GM19035 (cell line): ENCODE data around the gene SMOC2.
"Not testable (repeated sequence)": the region's sequence is repeated elsewhere in the genome, so short reads cannot be mapped to it uniquely, and the experiment has no call there.

Experiments used
- ATAC-seq: cut with Tn5 transposase; IDR thresholded peaks from one replicate; pipeline ENCODE4 v1.9.1; 2021; ENCODE audit not compliant: unreplicated experiment

The SMOC2 gene

DNA sequence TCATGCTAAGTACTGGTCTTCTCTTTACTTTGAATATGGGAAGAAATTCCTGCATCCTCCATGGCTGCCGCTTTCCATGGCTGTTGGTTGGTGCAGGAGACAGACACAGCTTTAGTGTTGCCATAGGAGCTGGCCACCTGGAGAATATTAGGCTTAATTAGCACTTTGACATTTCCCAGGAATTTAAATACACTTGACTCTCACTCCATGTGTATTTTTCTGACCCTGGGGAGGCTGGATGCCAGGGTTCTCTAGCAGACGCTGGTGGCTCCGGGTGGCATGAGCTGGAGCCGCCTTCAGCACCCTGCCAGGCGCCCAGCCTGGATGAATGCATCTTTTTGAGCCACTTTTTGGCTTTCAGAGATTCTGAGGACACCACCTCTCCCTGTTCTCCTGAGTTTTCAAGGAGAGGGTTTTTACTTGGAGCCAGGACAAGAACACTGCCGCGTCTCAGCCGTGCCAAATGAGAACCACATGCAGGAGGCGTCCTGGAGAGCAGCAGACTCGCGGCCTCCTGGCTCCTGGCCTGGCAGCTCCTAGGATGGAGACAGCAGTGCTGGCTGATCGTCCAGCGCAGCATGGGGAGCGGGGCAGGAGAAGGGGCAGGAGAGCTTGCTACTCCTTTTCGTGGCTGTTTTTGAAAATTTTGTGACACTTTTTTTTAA is 258.8 kb downstream of the SMOC2 start:
- no peak for ATAC-seq

DNA sequence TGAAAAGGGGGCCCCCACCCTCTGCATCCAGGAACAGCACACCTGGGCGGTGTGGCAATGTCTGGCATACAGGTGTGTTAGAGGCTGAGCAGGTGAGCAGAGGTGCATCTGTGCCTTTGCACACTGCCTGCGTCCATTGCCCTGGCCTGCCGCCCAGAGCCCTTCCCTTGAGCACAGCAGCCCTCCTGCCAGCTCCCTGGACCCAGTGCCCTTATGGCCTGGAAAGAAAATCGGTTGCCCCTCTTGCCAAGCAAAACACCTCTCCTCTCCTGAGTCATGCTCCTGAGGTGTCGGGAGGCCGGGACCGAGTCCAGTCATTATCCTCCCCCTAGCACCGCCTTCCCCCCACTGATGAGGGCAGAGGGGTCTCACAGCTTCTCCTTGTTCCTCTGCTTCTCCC is 259.9 kb downstream of the SMOC2 start:
- ATAC-seq = no peak

DNA sequence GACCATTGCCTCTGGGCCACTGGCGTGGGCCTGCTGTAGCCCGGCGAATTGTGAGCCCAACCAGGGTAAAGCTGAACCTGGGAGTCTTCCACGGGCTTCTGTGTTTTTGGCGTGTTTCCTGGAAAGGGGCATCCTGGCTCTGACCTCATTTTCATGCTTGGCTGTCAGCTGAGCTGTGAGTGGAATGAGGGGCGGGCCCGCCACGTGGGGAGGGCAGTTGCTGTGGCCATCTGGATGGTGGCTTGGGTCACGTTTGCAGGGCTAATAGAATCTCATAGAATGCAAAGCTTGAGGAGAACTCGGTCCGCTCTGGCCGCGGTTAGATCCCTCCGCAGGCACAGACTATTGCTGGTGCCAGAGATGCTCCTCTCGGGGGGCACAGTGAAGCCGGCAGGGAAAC is 263.0 kb downstream of the SMOC2 start:
- ATAC-seq = no peak

GRCh38 chr6:168704678-168705077 is 263.7 kb downstream of the SMOC2 start:
- no peak for ATAC-seq

- not testable (repeated sequence) for ATAC-seq
These were observed 264.3 kb downstream of the SMOC2 start for GRCh38 chr6:168705271-168705670.

- ATAC-seq = no peak
These were observed 265.6 kb downstream of the SMOC2 start for GRCh38 chr6:168706471-168707177.

GRCh38 chr6:168708526-168708925 is 267.5 kb downstream of the SMOC2 start:
- no peak for ATAC-seq

GRCh38 chr6:168708984-168709383 is 268.0 kb downstream of the SMOC2 start:
- ATAC-seq = no peak

GRCh38 chr6:168709390-168709789 is 268.4 kb downstream of the SMOC2 start:
- no peak for ATAC-seq

DNA sequence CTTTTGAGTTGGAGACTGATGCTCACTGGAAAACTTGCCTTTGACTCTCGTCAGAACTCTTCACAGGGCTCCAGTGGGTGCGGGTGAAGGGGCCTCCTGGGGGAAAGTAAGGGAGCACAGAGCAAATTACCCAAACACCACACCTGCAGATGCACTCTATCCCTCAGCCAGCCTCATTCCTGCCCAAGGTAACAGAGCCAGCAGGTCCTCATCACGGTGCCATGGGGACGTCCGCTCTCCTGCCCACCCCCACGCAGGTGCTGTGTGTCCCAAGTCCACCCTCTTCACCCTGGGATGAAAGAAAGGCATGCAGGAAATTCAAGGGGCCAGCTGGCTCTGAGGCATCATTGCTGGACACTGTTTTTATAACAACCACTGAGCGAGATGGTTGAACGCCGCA is 269.0 kb downstream of the SMOC2 start:
- no peak for ATAC-seq

- ATAC-seq = no peak
These were observed 270.2 kb downstream of the SMOC2 start for GRCh38 chr6:168711049-168711640.

GRCh38 chr6:168711666-168712300 is 270.8 kb downstream of the SMOC2 start:
- ATAC-seq = no peak

DNA sequence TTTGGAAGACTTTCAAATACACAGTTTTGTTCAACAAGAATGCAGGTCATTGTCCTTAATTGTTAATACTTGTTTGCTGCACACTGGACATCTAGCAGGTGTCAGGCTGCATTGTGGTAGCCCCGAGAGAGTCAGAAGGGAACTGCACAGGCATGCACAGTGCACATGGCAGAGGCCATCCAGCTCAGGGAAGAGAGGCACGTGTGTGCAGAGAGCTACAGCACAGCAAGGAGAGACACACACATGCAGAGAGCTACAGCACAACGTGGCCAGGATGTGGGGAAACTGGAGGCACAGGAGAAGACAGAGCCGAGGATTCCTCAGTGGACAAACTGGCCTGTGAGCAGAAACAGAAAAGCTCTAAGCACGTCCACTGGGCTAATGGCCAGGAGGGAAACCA is 272.0 kb downstream of the SMOC2 start:
- no peak for ATAC-seq

DNA sequence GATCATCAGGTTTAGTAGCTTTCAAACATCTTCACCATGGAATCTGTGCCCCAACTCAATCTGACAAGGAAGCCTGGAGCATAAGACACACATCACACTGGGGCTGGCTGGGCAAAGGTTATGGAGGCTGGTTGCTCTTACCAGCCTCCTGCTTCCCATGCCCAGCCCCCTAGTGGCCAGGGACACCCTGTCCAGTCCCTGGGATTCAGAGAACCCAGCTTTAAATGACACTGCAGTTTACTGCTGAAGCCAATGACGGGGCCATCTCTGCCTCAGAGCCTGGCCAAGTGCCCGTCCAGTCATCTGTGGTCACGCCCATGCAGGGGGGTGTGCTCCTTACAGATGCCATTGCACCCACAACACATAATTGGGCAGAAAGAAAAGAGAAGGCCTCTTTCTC is 272.9 kb downstream of the SMOC2 start:
- ATAC-seq = no peak

GRCh38 chr6:168714547-168715260 is 273.7 kb downstream of the SMOC2 start:
- no peak for ATAC-seq

DNA sequence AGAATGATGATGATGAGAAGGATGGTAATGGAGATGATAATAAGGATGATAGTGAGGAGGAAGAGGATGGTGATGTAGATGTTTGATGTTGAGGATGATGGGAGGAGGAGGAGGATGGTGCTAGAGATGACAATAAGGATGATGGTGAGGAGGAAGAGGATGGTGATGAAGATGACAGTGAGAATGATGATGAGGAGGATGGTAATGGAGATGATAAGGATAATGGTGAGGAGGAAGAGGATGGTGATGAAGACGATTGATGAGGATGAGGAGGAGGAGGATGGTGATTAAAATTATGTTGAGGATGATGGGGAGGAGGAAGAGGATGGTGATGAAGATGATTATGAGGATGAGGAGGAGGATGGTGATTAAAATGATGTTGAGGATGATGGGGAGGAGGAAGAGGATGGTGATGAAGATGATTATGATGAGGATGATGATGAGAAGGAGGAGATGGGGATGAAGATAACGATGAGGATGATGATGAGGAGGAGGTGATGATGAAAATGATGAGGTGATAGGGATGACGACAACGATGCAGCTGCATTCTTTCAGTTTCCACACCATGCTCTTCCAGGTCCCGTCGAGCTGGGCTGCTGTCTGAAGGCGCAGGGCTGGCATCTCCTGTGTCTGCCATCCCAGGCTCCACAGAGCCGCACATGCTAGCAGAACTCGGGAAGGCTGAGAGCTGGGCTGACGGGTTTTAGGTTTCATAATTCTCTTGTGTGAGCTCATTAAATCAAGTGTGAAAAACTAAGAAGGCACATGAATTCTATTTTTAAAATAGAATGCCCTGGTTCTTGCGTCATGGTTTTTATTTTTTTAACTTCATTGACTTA is 274.9 kb downstream of the SMOC2 start:
- ATAC-seq = no peak

- ATAC-seq = no peak
These were observed 275.6 kb downstream of the SMOC2 start for GRCh38 chr6:168716581-168716980.

GRCh38 chr6:168717491-168717890 is 276.5 kb downstream of the SMOC2 start:
- ATAC-seq = no peak
